H9 (cell line): ENCODE measurements around the gene GTF3C1. TPM values are rescaled to one million over a fixed set of nuclear protein-coding genes. Genes with fewer than 3 reads are reported as not detected.

Experiments
- DNase-seq: peaks from one replicate; pipeline ENCODE4 v3.0.0-alpha.2; 2017
- H2AFZ ChIP-seq: one replicate; pipeline ENCODE4 v1.6.1; 2013; ENCODE audit warnings: mild to moderate bottlenecking, low read length, control low read depth, moderate library complexity
- H2AK5ac ChIP-seq: 2 replicates; pipeline ENCODE4 v1.6.1; 2013; ENCODE audit warnings: low read length, control low read depth, mixed read lengths; ENCODE audit not compliant: insufficient read length
- H2BK120ac ChIP-seq: one replicate; pipeline ENCODE4 v1.6.1; 2013; ENCODE audit warnings: low read depth, mild to moderate bottlenecking, low read length, control low read depth, inconsistent platforms; ENCODE audit not compliant: poor library complexity, severe bottlenecking
- H2BK12ac ChIP-seq: 2 replicates; pipeline ENCODE4 v1.6.1; 2013; ENCODE audit warnings: low read length, control low read depth, mixed read lengths, low read depth; ENCODE audit not compliant: insufficient read length
- H2BK15ac ChIP-seq: 2 replicates; pipeline ENCODE4 v1.6.1; 2013; ENCODE audit warnings: low read depth, low read length, control low read depth
- H2BK20ac ChIP-seq: one replicate; pipeline ENCODE4 v1.6.1; 2013; ENCODE audit warnings: low read depth, mild to moderate bottlenecking, low read length, control low read depth, inconsistent platforms; ENCODE audit not compliant: poor library complexity, severe bottlenecking
- H2BK5ac ChIP-seq: 2 replicates; pipeline ENCODE4 v1.6.1; 2013; ENCODE audit warnings: low read length, control low read depth, mixed read lengths; ENCODE audit not compliant: insufficient read length
- H3K14ac ChIP-seq: 2 replicates; pipeline ENCODE4 v1.6.1; 2013; ENCODE audit warnings: low read length, control low read depth; ENCODE audit not compliant: insufficient read depth
- H3K18ac ChIP-seq: 2 replicates; pipeline ENCODE4 v1.6.1; 2013; ENCODE audit warnings: low read depth, mild to moderate bottlenecking, mixed read lengths, low read length, control low read depth; ENCODE audit not compliant: insufficient read length
- H3K23ac ChIP-seq: 2 replicates; pipeline ENCODE4 v1.6.1; 2013; ENCODE audit warnings: low read length, control low read depth, mixed read lengths, low read depth; ENCODE audit not compliant: insufficient read length
- H3K23me2 ChIP-seq: 2 replicates; pipeline ENCODE4 v1.6.1; 2013; ENCODE audit warnings: low read depth, mild to moderate bottlenecking, mixed read lengths, low read length, control low read depth; ENCODE audit not compliant: insufficient read length, poor library complexity, severe bottlenecking
- H3K27ac ChIP-seq: 2 replicates; pipeline ENCODE4 v1.5.1; 2013; ENCODE audit warnings: low read length, control low read depth, mixed read lengths, low read depth; ENCODE audit not compliant: insufficient read length
- H3K27me3 ChIP-seq: 2 replicates; pipeline ENCODE4 v1.6.1; 2013; ENCODE audit warnings: low read length, control low read depth, inconsistent platforms; ENCODE audit not compliant: insufficient read depth
- H3K4ac ChIP-seq: 2 replicates; pipeline ENCODE4 v1.6.1; 2013; ENCODE audit warnings: low read depth, mild to moderate bottlenecking, control low read depth, inconsistent platforms, low read length, moderate library complexity
- H3K4me1 ChIP-seq: 2 replicates; pipeline ENCODE4 v1.6.1; 2013; ENCODE audit warnings: low read length, control low read depth, inconsistent platforms; ENCODE audit not compliant: insufficient read depth
- H3K4me2 ChIP-seq: 2 replicates; pipeline ENCODE4 v1.6.1; 2013; ENCODE audit warnings: low read length, control low read depth, mixed read lengths; ENCODE audit not compliant: insufficient read length, insufficient read depth
- H3K56ac ChIP-seq: 2 replicates; pipeline ENCODE4 v1.6.1; 2013; ENCODE audit warnings: low read depth, mild to moderate bottlenecking, mixed read lengths, low read length, control low read depth; ENCODE audit not compliant: insufficient read length
- H3K79me1 ChIP-seq: 2 replicates; pipeline ENCODE4 v1.6.1; 2013; ENCODE audit warnings: low read depth, mild to moderate bottlenecking, moderate library complexity, low read length, control low read depth, inconsistent platforms; ENCODE audit not compliant: insufficient read depth, poor library complexity, severe bottlenecking
- H3K79me2 ChIP-seq: 2 replicates; pipeline ENCODE4 v1.6.1; 2013; ENCODE audit warnings: low read length, control low read depth, inconsistent platforms; ENCODE audit not compliant: insufficient read depth
- H3K9ac ChIP-seq: 2 replicates; pipeline ENCODE4 v1.6.1; 2013; ENCODE audit warnings: low read length, control low read depth, mixed read lengths; ENCODE audit not compliant: insufficient read length; ENCODE audit errors: extremely low read depth
- H3K9me3 ChIP-seq: one replicate; pipeline ENCODE4 v1.6.1; 2013; ENCODE audit warnings: low read depth, low read length, inconsistent platforms; ENCODE audit not compliant: control insufficient read depth
- H3T11ph ChIP-seq: one replicate; pipeline ENCODE4 v1.6.1; 2013; ENCODE audit warnings: mild to moderate bottlenecking, low read length, control low read depth, inconsistent platforms
- H4K20me1 ChIP-seq: one replicate; pipeline ENCODE4 v1.6.1; 2013; ENCODE audit not compliant: control insufficient read depth, insufficient read length, insufficient read depth
- H4K5ac ChIP-seq: 2 replicates; pipeline ENCODE4 v1.6.1; 2013; ENCODE audit warnings: low read depth, mild to moderate bottlenecking, mixed read lengths, low read length, control low read depth; ENCODE audit not compliant: insufficient read length
- H4K8ac ChIP-seq: replicated peaks from 2 replicates; pipeline ENCODE4 v1.6.1; 2013; ENCODE audit warnings: low read length, control low read depth, mixed read lengths, low read depth; ENCODE audit not compliant: insufficient read length
- H4K91ac ChIP-seq: 2 replicates; pipeline ENCODE4 v1.6.1; 2013; ENCODE audit warnings: low read depth, mild to moderate bottlenecking, moderate library complexity, mixed read lengths, low read length, control low read depth; ENCODE audit not compliant: insufficient read length
- H3K27ac Mint-ChIP-seq, 3 experiments: 2 replicates in 2 of 3; 3 replicates in 1 of 3; pipeline ENCODE4 v1.8.0; 2020 to 2021; ENCODE audit warnings: mixed read lengths in 3 of 3, mild to moderate bottlenecking in 1 of 3, moderate library complexity in 1 of 3
- H3K27me3 Mint-ChIP-seq: 2 replicates; pipeline ENCODE4 v1.8.0; 2021; ENCODE audit warnings: low read depth, mild to moderate bottlenecking, moderate library complexity, mixed read lengths
- H3K36me3 Mint-ChIP-seq, 3 experiments: 2 replicates in 2 of 3; 3 replicates in 1 of 3; pipeline ENCODE4 v1.8.0; 2020 to 2021; ENCODE audit warnings: low read depth in 3 of 3, mixed read lengths in 3 of 3; ENCODE audit not compliant: insufficient read depth in 1 of 3
- H3K4me1 Mint-ChIP-seq, 2 experiments: 2 replicates each; pipeline ENCODE4 v1.8.0; 2020; ENCODE audit warnings: mixed read lengths in 2 of 2
- H3K4me3 Mint-ChIP-seq, 2 experiments: 2 replicates in 1 of 2; 3 replicates in 1 of 2; pipeline ENCODE4 v1.8.0; 2020 to 2021; ENCODE audit warnings: mild to moderate bottlenecking in 2 of 2, mixed read lengths in 2 of 2, moderate library complexity in 1 of 2
- H3K9me3 Mint-ChIP-seq, 2 experiments: 2 replicates in 1 of 2; 3 replicates in 1 of 2; pipeline ENCODE4 v1.8.0; 2020; ENCODE audit warnings: mild to moderate bottlenecking in 2 of 2, mixed read lengths in 2 of 2, moderate library complexity in 1 of 2
- WGBS: extraction: QIAGEN DNeasy Blood & Tissue Kit; methylation state at CpG from one replicate; pipeline ENCODE4 v1.1.7; 2013; ENCODE audit warnings: missing lambda C conversion rate, low lambda C conversion rate, mixed read lengths; ENCODE audit not compliant: insufficient read length; ENCODE audit errors: extremely low coverage; 5-methylcytosine and 5-hydroxymethylcytosine counted together
- total RNA-seq: library from RNA; stranded (reverse); gene quantifications from 2 replicates; pipeline ENCODE4 v1.2.1, GENCODE V29; 2021
- TF ChIP-seq, protein P1 (sequence below): fragments of 200-600 bp; sonication (generic); conservative IDR thresholded peaks from 3 replicates; pipeline ENCODE4 v1.8.0; 2021; ENCODE audit warnings: antibody characterized with exemption, mild to moderate bottlenecking

The GTF3C1 gene
- total RNA-seq, 1 experiment from 2014 or later: 113 TPM

DNA sequence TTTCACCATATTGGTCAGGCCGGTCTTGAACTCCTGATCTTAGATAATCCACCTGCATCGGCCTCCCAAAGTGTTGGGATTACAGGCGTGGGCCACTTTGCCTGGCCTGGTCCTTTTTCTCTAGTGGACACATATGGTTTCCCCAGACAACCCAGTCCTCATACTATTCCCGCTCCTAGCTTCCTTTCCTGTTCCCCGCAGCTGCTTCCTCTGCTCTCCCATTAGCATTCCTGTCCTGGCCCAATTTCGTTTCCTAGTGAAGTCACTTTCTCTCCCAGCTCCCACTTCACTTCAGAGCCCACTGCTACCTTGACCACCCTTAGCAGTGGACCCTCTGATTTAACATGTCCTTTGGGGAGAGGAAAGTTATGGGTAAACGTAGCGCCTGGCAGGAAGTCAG is 11.5 kb upstream of the GTF3C1 start:
- no peak overlapping the region for H4K5ac ChIP-seq
- Mint-ChIP-seq H3K4me1 (no peaks in the 10 kb centered on the region), H3K27me3 (no peaks in the 10 kb centered on the region), H3K36me3 (no peaks in the 10 kb centered on the region), H3K27ac (peak overlapping the region in 1 of 3 experiments; percentile 12; a peak in 2 of 7 replicates), H3K9me3 (no peaks in the 10 kb centered on the region), H3K4me3 (no peak overlapping the region)
- H4K20me1 ChIP-seq: no peaks in the 10 kb centered on the region
- no peak overlapping the region for H2BK20ac ChIP-seq
- H3K4me2 ChIP-seq: no peak overlapping the region
- H3K23me2 ChIP-seq: no peaks in the 10 kb centered on the region
- no peak for DNase-seq
- H4K8ac ChIP-seq: no peak overlapping the region
- H2BK5ac ChIP-seq: no peak overlapping the region
- no peaks in the 10 kb centered on the region for H3K79me1 ChIP-seq
- H3K79me2 ChIP-seq: no peaks in the 10 kb centered on the region
- H4K91ac ChIP-seq: no peak overlapping the region
- no peak overlapping the region for H3K23ac ChIP-seq
- no peak overlapping the region for H3K27ac ChIP-seq
- no peak overlapping the region for H2AK5ac ChIP-seq
- no peak overlapping the region; the same call in 1 of the 2 replicates for H2BK15ac ChIP-seq
- H3T11ph ChIP-seq: no peak overlapping the region
- no peak overlapping the region for H3K56ac ChIP-seq
- H3K9ac ChIP-seq: no peak overlapping the region
- H3K4ac ChIP-seq: no peak overlapping the region
- H2AFZ ChIP-seq: no peak overlapping the region
- H3K9me3 ChIP-seq: no peaks in the 10 kb centered on the region
- TF ChIP-seq, protein P1, sequence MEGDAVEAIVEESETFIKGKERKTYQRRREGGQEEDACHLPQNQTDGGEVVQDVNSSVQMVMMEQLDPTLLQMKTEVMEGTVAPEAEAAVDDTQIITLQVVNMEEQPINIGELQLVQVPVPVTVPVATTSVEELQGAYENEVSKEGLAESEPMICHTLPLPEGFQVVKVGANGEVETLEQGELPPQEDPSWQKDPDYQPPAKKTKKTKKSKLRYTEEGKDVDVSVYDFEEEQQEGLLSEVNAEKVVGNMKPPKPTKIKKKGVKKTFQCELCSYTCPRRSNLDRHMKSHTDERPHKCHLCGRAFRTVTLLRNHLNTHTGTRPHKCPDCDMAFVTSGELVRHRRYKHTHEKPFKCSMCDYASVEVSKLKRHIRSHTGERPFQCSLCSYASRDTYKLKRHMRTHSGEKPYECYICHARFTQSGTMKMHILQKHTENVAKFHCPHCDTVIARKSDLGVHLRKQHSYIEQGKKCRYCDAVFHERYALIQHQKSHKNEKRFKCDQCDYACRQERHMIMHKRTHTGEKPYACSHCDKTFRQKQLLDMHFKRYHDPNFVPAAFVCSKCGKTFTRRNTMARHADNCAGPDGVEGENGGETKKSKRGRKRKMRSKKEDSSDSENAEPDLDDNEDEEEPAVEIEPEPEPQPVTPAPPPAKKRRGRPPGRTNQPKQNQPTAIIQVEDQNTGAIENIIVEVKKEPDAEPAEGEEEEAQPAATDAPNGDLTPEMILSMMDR: no peak
- WGBS: no CpG with 5 or more reads among the region's 8 CpGs
- H3K4me1 ChIP-seq: no peaks in the 10 kb centered on the region
- no peak overlapping the region for H3K18ac ChIP-seq
- no peak overlapping the region for H3K14ac ChIP-seq
- no peak overlapping the region for H2BK12ac ChIP-seq
- no peak overlapping the region for H2BK120ac ChIP-seq
- no peaks in the 10 kb centered on the region for H3K27me3 ChIP-seq
